CD14-positive monocyte (primary cell): ENCODE data around the gene C19orf25. TPM values are rescaled to one million over a fixed set of nuclear protein-coding genes. Genes with fewer than 3 reads are reported as not detected.

Experiments
- DNase-seq, 3 donors: peaks; one replicate each; pipeline ENCODE4 v3.0.0-alpha.2; 2011 to 2022
- H2AFZ ChIP-seq: 2 replicates; pipeline ENCODE4 v1.6.0; 2012; ENCODE audit warnings: mild to moderate bottlenecking, low read depth, low read length, inconsistent platforms; ENCODE audit not compliant: insufficient read depth, poor library complexity, severe bottlenecking
- H3K27ac ChIP-seq, 2 donors: 1 replicate in 1 of 2; 2 replicates in 1 of 2; pipeline ENCODE4 v1.5.1; 2012 to 2013; ENCODE audit warnings: low read length in 2 of 2, control low read depth in 1 of 2, inconsistent platforms in 1 of 2, low read depth in 1 of 2, mild to moderate bottlenecking in 1 of 2
- H3K27me3 ChIP-seq, 2 donors: one replicate each; pipeline versions ENCODE4 v1.6.0 to v1.6.1; 2011 to 2013; ENCODE audit warnings: low read length in 2 of 2; ENCODE audit not compliant: control insufficient read depth in 2 of 2, insufficient read depth in 2 of 2
- H3K36me3 ChIP-seq, 2 donors: replicated peaks in 1 of 2; 1 replicate in 1 of 2; 2 replicates in 1 of 2; pipeline versions ENCODE4 v1.5.1 to v1.6.1; 2012 to 2013; ENCODE audit warnings: low read length in 2 of 2, control low read depth in 1 of 2, inconsistent platforms in 1 of 2, mild to moderate bottlenecking in 1 of 2; ENCODE audit not compliant: insufficient read depth in 2 of 2, control insufficient read depth in 1 of 2
- H3K4me1 ChIP-seq, 2 donors: 1 replicate in 1 of 2; 2 replicates in 1 of 2; pipeline versions ENCODE4 v1.5.1 to v1.6.1; 2012 to 2013; ENCODE audit warnings: low read length in 2 of 2, control low read depth in 1 of 2, inconsistent platforms in 1 of 2, mild to moderate bottlenecking in 1 of 2, moderate library complexity in 1 of 2; ENCODE audit not compliant: insufficient read depth in 2 of 2, control insufficient read depth in 1 of 2
- H3K4me2 ChIP-seq: replicated peaks from 2 replicates; pipeline ENCODE3; 2012; ENCODE audit warnings: low read length, moderate library complexity, mild to moderate bottlenecking; ENCODE audit not compliant: poor library complexity, severe bottlenecking; ENCODE audit errors: extremely low read depth
- H3K4me3 ChIP-seq, 3 experiments: fragments of 200-600 bp in 1 of 3; sonication (generic) in 1 of 3; replicated peaks in 1 of 3; 1 replicate in 2 of 3; 2 replicates in 1 of 3; pipeline ENCODE4 v1.5.1; 2011 to 2013; ENCODE audit warnings: low read length in 3 of 3, mild to moderate bottlenecking in 3 of 3, control low read depth in 2 of 3, low read depth in 2 of 3, inconsistent platforms in 1 of 3, moderate library complexity in 1 of 3
- H3K79me2 ChIP-seq: 2 replicates; pipeline ENCODE4 v1.6.0; 2012; ENCODE audit warnings: mild to moderate bottlenecking, control low read depth, inconsistent platforms, low read length, moderate library complexity; ENCODE audit not compliant: insufficient read depth
- H3K9ac ChIP-seq: 2 replicates; pipeline ENCODE4 v1.6.0; 2017; ENCODE audit warnings: low read length, mild to moderate bottlenecking; ENCODE audit not compliant: insufficient read depth, poor library complexity, severe bottlenecking
- H3K9me3 ChIP-seq, 2 donors: replicated peaks in 1 of 2; 1 replicate in 1 of 2; 2 replicates in 1 of 2; pipeline versions ENCODE4 v1.5.1 to v1.6.1; 2012 to 2013; ENCODE audit warnings: low read length in 2 of 2, control low read depth in 1 of 2; ENCODE audit not compliant: control insufficient read depth in 1 of 2, insufficient read depth in 1 of 2
- H4K20me1 ChIP-seq: 2 replicates; pipeline ENCODE4 v1.6.0; 2012; ENCODE audit warnings: mild to moderate bottlenecking, low read length, control low read depth, moderate library complexity; ENCODE audit not compliant: insufficient read depth
- H3K27ac Mint-ChIP-seq, 7 donors: one replicate each; pipeline ENCODE4 v1.8.0; 2020; ENCODE audit warnings: mild to moderate bottlenecking in 7 of 7, mixed read lengths in 7 of 7, moderate library complexity in 6 of 7, inconsistent platforms in 2 of 7
- H3K27me3 Mint-ChIP-seq, 3 donors: one replicate each; pipeline ENCODE4 v1.8.0; 2021 to 2022; ENCODE audit warnings: low read depth in 3 of 3, mild to moderate bottlenecking in 3 of 3, mixed read lengths in 3 of 3, moderate library complexity in 3 of 3, inconsistent platforms in 1 of 3
- H3K36me3 Mint-ChIP-seq, 2 donors: one replicate each; pipeline ENCODE4 v1.8.0; 2020; ENCODE audit warnings: mixed read lengths in 2 of 2, inconsistent platforms in 1 of 2, mild to moderate bottlenecking in 1 of 2
- H3K4me1 Mint-ChIP-seq: one replicate; pipeline ENCODE4 v1.8.0; 2020; ENCODE audit warnings: mild to moderate bottlenecking, mixed read lengths
- H3K4me3 Mint-ChIP-seq, 2 donors: one replicate each; pipeline ENCODE4 v1.8.0; 2020; ENCODE audit warnings: mild to moderate bottlenecking in 2 of 2, mixed read lengths in 2 of 2, moderate library complexity in 1 of 2
- H3K9me3 Mint-ChIP-seq, 7 donors: one replicate each; pipeline ENCODE4 v1.8.0; 2020 to 2022; ENCODE audit warnings: mixed read lengths in 7 of 7, mild to moderate bottlenecking in 6 of 7, moderate library complexity in 6 of 7, inconsistent platforms in 2 of 7
- CTCF ChIP-seq: fragments of 200-600 bp; IDR thresholded peaks from one replicate; pipeline ENCODE4 v1.8.0; 2022; ENCODE audit warnings: antibody characterized with exemption, mild to moderate bottlenecking
- WGBS: methylation state at CpG from one replicate; pipeline ENCODE4 v1.1.5; 2013; ENCODE audit warnings: missing lambda C conversion rate; ENCODE audit not compliant: insufficient coverage; 5-methylcytosine and 5-hydroxymethylcytosine counted together
- intact Hi-C, 2 donors: fragments of 100-400 bp; cut with micrococcal nuclease; formaldehyde crosslinking; loops; one replicate each; pipeline versions ENCODE4 v1.15.0 to v1.15.1; 2023
- polyA plus RNA-seq, 3 donors: library from polyadenylated mRNA; depleted of rRNA in 1 of 3; unstranded in 2 of 3; stranded (reverse) in 1 of 3; fragments of 300-500 nt in 2 of 3; fragments of >200 nt in 1 of 3; fragmentation: Illumina TruSeq in 2 of 3; gene quantifications; 1 replicate in 2 of 3; 2 replicates in 1 of 3; pipeline ENCODE4 v1.2.3, GENCODE V29; 2012 to 2021

The C19orf25 gene
- polyA plus RNA-seq, 3 donors: 18.2 to 20.9 (median 19.9) TPM

- no peaks in the 10 kb centered on the region for H3K9me3 ChIP-seq
- H3K4me3 ChIP-seq: no peak overlapping the region
- H3K27me3 Mint-ChIP-seq: no peaks in the 10 kb centered on the region
- H3K27ac Mint-ChIP-seq: peak overlapping the region in 1 of 7 donors; percentile 25
- DNase-seq: no peak
- no peak overlapping the region for H3K4me3 Mint-ChIP-seq
- no peaks in the 10 kb centered on the region for H3K4me1 ChIP-seq
- no peak overlapping the region for H2AFZ ChIP-seq
- no peak overlapping the region for H3K9ac ChIP-seq
- H3K27ac ChIP-seq: no peak overlapping the region
- H3K79me2 ChIP-seq: peaks cover 28% of the 10 kb centered on the region
- H3K9me3 Mint-ChIP-seq: no peaks in the 10 kb centered on the region
- intact Hi-C loops: loop anchor here in 1 of 2 donors (1.0 kb wide), 1 partner anchor 8 kb away; no protein-coding TSS in a partner anchor
- H3K36me3 ChIP-seq: peaks cover 82 to 94% of the 10 kb centered on the region in 2 donors
- WGBS: 96% methylated on average over 24 of the region's 27 CpGs
- TF ChIP-seq CTCF: no peak
- H4K20me1 ChIP-seq: peaks cover 87% of the 10 kb centered on the region
- H3K36me3 Mint-ChIP-seq: peaks cover 57 to 88% of the 10 kb centered on the region in 2 donors
- H3K4me2 ChIP-seq: no peak overlapping the region
- H3K27me3 ChIP-seq: no peaks in the 10 kb centered on the region
- no peaks in the 10 kb centered on the region for H3K4me1 Mint-ChIP-seq
These were observed 51.6 kb downstream of the C19orf25 start for GRCh38 chr19:1427221-1427920.

GRCh38 chr19:1426736-1427135 is 52.3 kb downstream of the C19orf25 start:
- Histone ChIP-seq H3K27ac (no peak overlapping the region), H3K9ac (no peak overlapping the region), H3K9me3 (no peaks in the 10 kb centered on the region), H3K4me2 (no peak overlapping the region), H3K4me3 (no peak overlapping the region), H3K36me3 (peaks cover 82 to 94% of the 10 kb centered on the region in 2 donors), H3K4me1 (no peaks in the 10 kb centered on the region), H4K20me1 (peaks cover 87% of the 10 kb centered on the region), H3K27me3 (no peaks in the 10 kb centered on the region), H2AFZ (no peak overlapping the region), H3K79me2 (peaks cover 29% of the 10 kb centered on the region)
- Mint-ChIP-seq H3K27ac (no peak overlapping the region), H3K36me3 (peaks cover 54 to 88% of the 10 kb centered on the region in 2 donors), H3K4me3 (no peak overlapping the region), H3K27me3 (no peaks in the 10 kb centered on the region), H3K4me1 (no peaks in the 10 kb centered on the region), H3K9me3 (no peaks in the 10 kb centered on the region)
- intact Hi-C loops: loop anchor here in 1 of 2 donors (1.0 kb wide), 1 partner anchor 7 kb away; no protein-coding TSS in a partner anchor
- TF ChIP-seq CTCF: no peak
- DNase-seq: no peak
- WGBS: 96% methylated on average over 6 of the region's 9 CpGs
